SK-N-SH treated with all-trans-retinoic acid at 6 μM for 48 hours (cell line): Measurements from ENCODE around the gene HPRT1.

Experiments
- ARNTL ChIP-seq: fragments of 450-650 bp; formaldehyde crosslinking; IDR thresholded peaks from 2 replicates; pipeline ENCODE4 v1.5.0; 2020; ENCODE audit warnings: low read depth, mild to moderate bottlenecking, moderate library complexity, borderline replicate concordance
- ESRRG ChIP-seq: fragments of 250-450 bp; sonication (Bioruptor Pico); IDR thresholded peaks from 2 replicates; pipeline ENCODE4 v1.6.1; 2021; ENCODE audit warnings: mild to moderate bottlenecking
- GLIS3 ChIP-seq: fragments of 250-450 bp; sonication (Bioruptor Pico); IDR thresholded peaks from 2 replicates; pipeline ENCODE4 v1.5.0; 2020; ENCODE audit warnings: mild to moderate bottlenecking, moderate library complexity
- ISL1 ChIP-seq: fragments of 250-450 bp; sonication (Bioruptor Pico); IDR thresholded peaks from 2 replicates; pipeline ENCODE4 v2.1.2; 2022; ENCODE audit warnings: mild to moderate bottlenecking, moderate library complexity
- TCF4 ChIP-seq: fragments of 250-450 bp; sonication (Bioruptor Pico); IDR thresholded peaks from 2 replicates; pipeline ENCODE4 v1.8.0; 2021; ENCODE audit warnings: mild to moderate bottlenecking, moderate library complexity, borderline replicate concordance
- ZFP30 ChIP-seq: fragments of 450-650 bp; formaldehyde crosslinking; IDR thresholded peaks from 2 replicates; pipeline ENCODE4 v1.5.0; 2022; ENCODE audit warnings: mild to moderate bottlenecking, moderate library complexity
- ZNF8 ChIP-seq: fragments of 450-650 bp; formaldehyde crosslinking; IDR thresholded peaks from 2 replicates; pipeline ENCODE4 v1.5.0; 2020; ENCODE audit warnings: mild to moderate bottlenecking, moderate library complexity
- TF ChIP-seq, protein P1 (sequence below): fragments of 250-450 bp; sonication (Bioruptor Pico); IDR thresholded peaks from 2 replicates; pipeline ENCODE4 v1.8.0; 2020; ENCODE audit warnings: mild to moderate bottlenecking, moderate library complexity, borderline replicate concordance
- TF ChIP-seq, protein P2 (sequence below): fragments of 250-450 bp; sonication (Bioruptor Pico); IDR thresholded peaks from 2 replicates; pipeline ENCODE4 v1.8.0; 2021; ENCODE audit warnings: low read depth, mild to moderate bottlenecking, moderate library complexity, borderline replicate concordance

DNA sequence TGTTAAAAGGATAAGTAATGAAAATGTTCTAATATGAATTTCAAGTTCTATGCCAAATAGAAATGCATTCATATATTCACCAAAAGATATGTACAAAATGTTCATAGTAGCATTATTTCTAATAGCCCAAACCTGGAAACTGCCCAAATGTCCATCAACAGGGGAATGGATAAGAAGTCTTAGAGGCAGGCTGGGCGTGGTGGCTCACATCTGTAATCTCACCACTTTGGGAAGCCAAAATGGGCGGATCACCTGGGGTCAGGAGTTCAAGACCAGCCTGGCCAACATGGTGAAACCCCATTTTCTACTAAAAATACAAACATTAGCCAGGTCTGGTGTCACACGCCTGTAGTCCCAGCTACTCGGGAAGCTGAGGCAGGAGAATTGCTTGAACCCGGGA lies 2.3 kb upstream of the HPRT1 start:
- TF ChIP-seq TCF4 (CRISPR knock-in tag), result no peak
- TF ChIP-seq, protein P1, sequence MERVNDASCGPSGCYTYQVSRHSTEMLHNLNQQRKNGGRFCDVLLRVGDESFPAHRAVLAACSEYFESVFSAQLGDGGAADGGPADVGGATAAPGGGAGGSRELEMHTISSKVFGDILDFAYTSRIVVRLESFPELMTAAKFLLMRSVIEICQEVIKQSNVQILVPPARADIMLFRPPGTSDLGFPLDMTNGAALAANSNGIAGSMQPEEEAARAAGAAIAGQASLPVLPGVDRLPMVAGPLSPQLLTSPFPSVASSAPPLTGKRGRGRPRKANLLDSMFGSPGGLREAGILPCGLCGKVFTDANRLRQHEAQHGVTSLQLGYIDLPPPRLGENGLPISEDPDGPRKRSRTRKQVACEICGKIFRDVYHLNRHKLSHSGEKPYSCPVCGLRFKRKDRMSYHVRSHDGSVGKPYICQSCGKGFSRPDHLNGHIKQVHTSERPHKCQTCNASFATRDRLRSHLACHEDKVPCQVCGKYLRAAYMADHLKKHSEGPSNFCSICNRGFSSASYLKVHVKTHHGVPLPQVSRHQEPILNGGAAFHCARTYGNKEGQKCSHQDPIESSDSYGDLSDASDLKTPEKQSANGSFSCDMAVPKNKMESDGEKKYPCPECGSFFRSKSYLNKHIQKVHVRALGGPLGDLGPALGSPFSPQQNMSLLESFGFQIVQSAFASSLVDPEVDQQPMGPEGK (CRISPR knock-in tag), result no peak
- TF ChIP-seq ZNF8, result no peak
- no peak for TF ChIP-seq GLIS3 (CRISPR knock-in tag)
- TF ChIP-seq ESRRG, result no peak
- no peak for TF ChIP-seq ARNTL (CRISPR knock-in tag)
- no peak for TF ChIP-seq ZFP30 (CRISPR knock-in tag)
- TF ChIP-seq ISL1 (CRISPR knock-in tag), result no peak
- TF ChIP-seq, protein P2, sequence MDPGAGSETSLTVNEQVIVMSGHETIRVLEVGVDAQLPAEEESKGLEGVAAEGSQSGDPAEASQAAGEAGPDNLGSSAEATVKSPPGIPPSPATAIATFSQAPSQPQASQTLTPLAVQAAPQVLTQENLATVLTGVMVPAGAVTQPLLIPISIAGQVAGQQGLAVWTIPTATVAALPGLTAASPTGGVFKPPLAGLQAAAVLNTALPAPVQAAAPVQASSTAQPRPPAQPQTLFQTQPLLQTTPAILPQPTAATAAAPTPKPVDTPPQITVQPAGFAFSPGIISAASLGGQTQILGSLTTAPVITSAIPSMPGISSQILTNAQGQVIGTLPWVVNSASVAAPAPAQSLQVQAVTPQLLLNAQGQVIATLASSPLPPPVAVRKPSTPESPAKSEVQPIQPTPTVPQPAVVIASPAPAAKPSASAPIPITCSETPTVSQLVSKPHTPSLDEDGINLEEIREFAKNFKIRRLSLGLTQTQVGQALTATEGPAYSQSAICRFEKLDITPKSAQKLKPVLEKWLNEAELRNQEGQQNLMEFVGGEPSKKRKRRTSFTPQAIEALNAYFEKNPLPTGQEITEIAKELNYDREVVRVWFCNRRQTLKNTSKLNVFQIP, result no peak
